22Rv1 (cell line): ENCODE data around the gene SUMO2.

Source experiments
- CTCF ChIP-seq: fragments of 450-650 bp; IDR thresholded peaks from 2 replicates; pipeline ENCODE4 v1.5.1; 2017; ENCODE audit warnings: mild to moderate bottlenecking
- ZFX ChIP-seq: fragments of 450-650 bp; IDR thresholded peaks from 2 replicates; pipeline ENCODE4 v1.6.1; 2017; ENCODE audit warnings: antibody characterized with exemption, borderline replicate concordance

GRCh38 chr17:75133001-75133400, 49.8 kb downstream of the SUMO2 start:
- TF ChIP-seq CTCF, result no peak
- no peak for TF ChIP-seq ZFX
